ENCODE data around the gene FOXP4. TPM values are rescaled to one million over a fixed set of nuclear protein-coding genes. Genes with fewer than 3 reads are reported as not detected.

FOXP4 gene
- total and polyA plus RNA-seq, 4 donors, result 2.5 to 16.0 (median 4.3) TPM

DNA sequence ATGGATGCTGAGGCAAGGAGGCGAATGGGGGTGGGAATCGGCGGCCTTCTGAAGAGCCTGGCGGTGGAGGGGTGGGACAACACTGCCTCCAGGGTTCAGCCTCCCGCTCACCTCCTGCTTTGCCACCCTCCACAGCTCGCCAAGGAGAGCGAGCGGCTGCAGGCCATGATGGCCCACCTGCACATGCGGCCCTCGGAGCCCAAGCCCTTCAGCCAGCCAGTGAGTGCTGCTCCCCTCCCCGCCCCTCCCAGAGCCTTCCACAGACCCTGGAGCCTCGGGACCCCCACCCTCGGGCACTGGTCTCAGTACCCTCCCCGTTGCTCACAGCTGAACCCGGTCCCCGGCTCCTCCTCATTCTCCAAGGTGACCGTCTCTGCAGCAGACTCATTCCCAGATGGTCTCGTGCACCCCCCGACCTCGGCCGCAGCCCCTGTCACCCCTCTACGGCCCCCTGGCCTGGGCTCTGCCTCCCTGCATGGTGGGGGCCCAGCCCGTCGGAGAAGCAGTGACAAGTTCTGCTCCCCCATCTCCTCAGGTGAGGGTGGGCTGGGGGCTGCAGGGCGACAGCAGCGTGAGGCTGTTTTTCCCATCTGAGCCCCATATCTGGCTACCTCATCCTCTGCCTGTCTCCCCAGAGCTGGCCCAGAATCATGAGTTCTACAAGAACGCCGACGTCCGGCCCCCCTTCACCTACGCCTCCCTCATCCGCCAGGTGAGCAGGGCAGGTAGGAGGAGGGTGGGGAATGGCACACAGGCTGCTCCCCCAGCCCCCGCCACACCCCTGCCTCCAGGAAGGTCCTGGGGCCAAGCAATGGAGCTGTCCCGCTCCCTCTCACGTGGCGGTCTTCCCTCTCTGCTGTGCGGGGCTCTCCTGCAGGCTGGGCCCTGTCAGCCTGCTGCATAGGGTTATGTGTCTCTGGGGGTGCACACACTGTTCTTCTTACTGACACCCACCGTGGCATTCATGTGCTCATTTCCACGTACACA, 43.7 kb downstream of the FOXP4 start (continued):
- TF ChIP-seq ZBTB33 (IDR thresholded peaks at IDR 0.05) (no peak), HNF4A (conservative IDR thresholded peaks at IDR 0.05) (no peak), FOXA1 (IDR thresholded peaks at IDR 0.05) (no peak)

DNA sequence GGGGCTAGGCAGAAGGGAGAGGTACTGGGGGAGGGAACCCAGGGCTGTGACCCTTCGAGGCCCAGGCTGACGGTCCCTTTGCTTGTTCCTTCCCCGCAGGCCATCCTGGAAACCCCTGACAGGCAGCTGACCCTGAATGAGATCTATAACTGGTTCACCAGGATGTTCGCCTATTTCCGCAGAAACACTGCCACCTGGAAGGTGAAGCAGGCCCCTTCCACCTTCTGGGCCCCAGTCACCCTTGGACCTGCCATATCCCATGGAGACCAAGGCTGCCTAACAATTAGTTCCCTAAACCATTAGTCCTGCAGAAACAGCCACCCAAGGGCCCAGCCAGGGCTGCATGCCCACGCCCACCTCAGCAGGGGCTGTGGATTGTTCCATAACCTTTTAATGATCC, 44.9 kb downstream of the FOXP4 start:
- Histone ChIP-seq H3K4me1 (ENCODE audit: control insufficient read depth in 4 of 4, insufficient read depth in 4 of 4, low read length in 3 of 4) (no peaks in the 10 kb centered on the region), H3K9ac (ENCODE audit: low read depth in 1 of 2, low read length in 2 of 2) (no peak overlapping the region), H3K27me3 (ENCODE audit: control insufficient read depth in 4 of 4, insufficient read depth in 4 of 4, low read length in 3 of 4) (no peaks in the 10 kb centered on the region), H3K36me3 (ENCODE audit: control insufficient read depth in 4 of 4, insufficient read depth in 3 of 4, low read depth in 1 of 4, low read length in 3 of 4) (peaks cover 2 to 30% (median 11%) of the 10 kb centered on the region in 4 donors), H3K27ac (ENCODE audit: low read depth in 1 of 2, low read length in 2 of 2) (no peak overlapping the region), H3K4me3 (ENCODE audit: low read depth in 1 of 3, low read length in 3 of 3) (no peak overlapping the region), H3K9me3 (ENCODE audit: control insufficient read depth in 4 of 4, low read length in 3 of 4) (no peaks in the 10 kb centered on the region)
- DNase-seq (ENCODE audit: low spot score), result no peak
- TF ChIP-seq JUND (IDR thresholded peaks at IDR 0.05) (no peak), RAD21 (IDR thresholded peaks at IDR 0.05) (no peak), ZBTB33 (IDR thresholded peaks at IDR 0.05) (no peak), REST (IDR thresholded peaks at IDR 0.05) (no peak), FOXA2 (IDR thresholded peaks at IDR 0.05) (no peak), FOXA1 (IDR thresholded peaks at IDR 0.05) (no peak), RXRA (IDR thresholded peaks at IDR 0.05) (no peak), GABPA (IDR thresholded peaks at IDR 0.05 in 1 of 2, conservative IDR thresholded peaks at IDR 0.05 in 1 of 2) (no peak), HNF4G (IDR thresholded peaks at IDR 0.05) (no peak), YY1 (IDR thresholded peaks at IDR 0.05) (no peak), SP1 (IDR thresholded peaks at IDR 0.05) (no peak), ATF3 (IDR thresholded peaks at IDR 0.05) (no peak), HNF4A (conservative IDR thresholded peaks at IDR 0.05) (no peak)
- TF ChIP-seq, protein P1, sequence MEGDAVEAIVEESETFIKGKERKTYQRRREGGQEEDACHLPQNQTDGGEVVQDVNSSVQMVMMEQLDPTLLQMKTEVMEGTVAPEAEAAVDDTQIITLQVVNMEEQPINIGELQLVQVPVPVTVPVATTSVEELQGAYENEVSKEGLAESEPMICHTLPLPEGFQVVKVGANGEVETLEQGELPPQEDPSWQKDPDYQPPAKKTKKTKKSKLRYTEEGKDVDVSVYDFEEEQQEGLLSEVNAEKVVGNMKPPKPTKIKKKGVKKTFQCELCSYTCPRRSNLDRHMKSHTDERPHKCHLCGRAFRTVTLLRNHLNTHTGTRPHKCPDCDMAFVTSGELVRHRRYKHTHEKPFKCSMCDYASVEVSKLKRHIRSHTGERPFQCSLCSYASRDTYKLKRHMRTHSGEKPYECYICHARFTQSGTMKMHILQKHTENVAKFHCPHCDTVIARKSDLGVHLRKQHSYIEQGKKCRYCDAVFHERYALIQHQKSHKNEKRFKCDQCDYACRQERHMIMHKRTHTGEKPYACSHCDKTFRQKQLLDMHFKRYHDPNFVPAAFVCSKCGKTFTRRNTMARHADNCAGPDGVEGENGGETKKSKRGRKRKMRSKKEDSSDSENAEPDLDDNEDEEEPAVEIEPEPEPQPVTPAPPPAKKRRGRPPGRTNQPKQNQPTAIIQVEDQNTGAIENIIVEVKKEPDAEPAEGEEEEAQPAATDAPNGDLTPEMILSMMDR (IDR thresholded peaks at IDR 0.05; ENCODE audit: low read depth, low read length, missing input control), result no peak
- WGBS, result 86% methylated on average over 6 of the region's 6 CpGs

Data from liver (tissue), 9 donors.